Fibroblast of mammary gland (primary cell): ENCODE results near the gene NUP214.

Experiments
- DNase-seq: peaks from one replicate; pipeline ENCODE4 v3.0.0-alpha.2; 2010; ENCODE audit warnings: low read depth
- H3K4me3 ChIP-seq: 2 replicates; pipeline ENCODE4 v1.5.1; 2011; ENCODE audit warnings: low read depth, mild to moderate bottlenecking, low read length, moderate library complexity; ENCODE audit not compliant: control insufficient read depth
- TF ChIP-seq, protein P1 (sequence below): conservative IDR thresholded peaks from 2 replicates; pipeline ENCODE4 v1.5.1; 2011; ENCODE audit warnings: low read depth, low read length, inconsistent platforms; ENCODE audit not compliant: control insufficient read depth, insufficient read depth

The NUP214 gene

GRCh38 chr9:131228988-131229387 lies 103.6 kb downstream of the NUP214 start:
- TF ChIP-seq, protein P1, sequence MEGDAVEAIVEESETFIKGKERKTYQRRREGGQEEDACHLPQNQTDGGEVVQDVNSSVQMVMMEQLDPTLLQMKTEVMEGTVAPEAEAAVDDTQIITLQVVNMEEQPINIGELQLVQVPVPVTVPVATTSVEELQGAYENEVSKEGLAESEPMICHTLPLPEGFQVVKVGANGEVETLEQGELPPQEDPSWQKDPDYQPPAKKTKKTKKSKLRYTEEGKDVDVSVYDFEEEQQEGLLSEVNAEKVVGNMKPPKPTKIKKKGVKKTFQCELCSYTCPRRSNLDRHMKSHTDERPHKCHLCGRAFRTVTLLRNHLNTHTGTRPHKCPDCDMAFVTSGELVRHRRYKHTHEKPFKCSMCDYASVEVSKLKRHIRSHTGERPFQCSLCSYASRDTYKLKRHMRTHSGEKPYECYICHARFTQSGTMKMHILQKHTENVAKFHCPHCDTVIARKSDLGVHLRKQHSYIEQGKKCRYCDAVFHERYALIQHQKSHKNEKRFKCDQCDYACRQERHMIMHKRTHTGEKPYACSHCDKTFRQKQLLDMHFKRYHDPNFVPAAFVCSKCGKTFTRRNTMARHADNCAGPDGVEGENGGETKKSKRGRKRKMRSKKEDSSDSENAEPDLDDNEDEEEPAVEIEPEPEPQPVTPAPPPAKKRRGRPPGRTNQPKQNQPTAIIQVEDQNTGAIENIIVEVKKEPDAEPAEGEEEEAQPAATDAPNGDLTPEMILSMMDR = no peak
- H3K4me3 ChIP-seq = no peak overlapping the region
- DNase-seq = no peak

GRCh38 chr9:131233556-131233955 lies 108.2 kb downstream of the NUP214 start:
- no peak overlapping the region for H3K4me3 ChIP-seq
- DNase-seq = no peak
- TF ChIP-seq, protein P1 = no peak

GRCh38 chr9:131233995-131234394 lies 108.6 kb downstream of the NUP214 start:
- DNase-seq = no peak
- TF ChIP-seq, protein P1 = no peak
- no peak overlapping the region for H3K4me3 ChIP-seq

- TF ChIP-seq, protein P1 = no peak
- no peak for DNase-seq
- no peak overlapping the region for H3K4me3 ChIP-seq
Measured at GRCh38 chr9:131234799-131235479, 109.6 kb downstream of the NUP214 start.

DNA sequence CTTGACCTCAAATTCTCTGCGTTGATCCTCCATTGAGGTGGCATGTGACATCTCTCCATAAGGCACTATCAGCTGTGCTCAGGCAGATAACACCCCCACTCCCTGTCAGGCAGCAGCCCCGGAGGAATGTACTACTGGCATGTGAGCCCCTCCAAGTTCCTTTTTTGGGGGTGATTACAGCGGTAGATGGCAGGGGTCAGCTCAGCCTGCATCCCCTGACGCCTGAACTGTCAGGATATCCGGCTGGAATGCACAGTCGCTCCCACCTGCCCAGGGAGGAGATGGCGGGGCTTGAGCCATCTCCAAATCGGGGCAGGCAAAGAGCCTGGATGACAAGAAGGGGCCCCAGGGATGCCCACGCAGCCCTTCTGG lies 110.1 kb downstream of the NUP214 start:
- TF ChIP-seq, protein P1 = no peak
- DNase-seq = no peak
- no peak overlapping the region for H3K4me3 ChIP-seq

DNA sequence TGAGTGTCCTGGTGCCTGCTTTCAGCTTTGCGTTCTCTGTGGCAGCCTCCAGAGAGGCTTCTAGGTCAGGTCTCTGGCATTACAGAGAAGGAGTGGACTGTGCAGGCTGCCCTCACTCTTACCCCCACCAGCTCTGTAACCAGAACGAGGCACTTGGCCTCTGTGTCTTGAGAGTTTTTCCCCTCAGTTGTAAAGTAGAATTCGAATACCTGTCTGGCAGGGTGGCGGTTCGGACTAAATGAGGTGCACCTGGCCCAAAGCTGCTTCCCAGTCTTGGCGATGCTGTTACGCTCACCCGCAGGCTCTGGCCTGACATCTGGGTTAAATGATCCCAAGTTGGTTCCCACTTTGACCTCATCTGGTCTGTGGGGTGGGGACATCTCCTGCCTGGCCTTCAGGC lies 110.8 kb downstream of the NUP214 start:
- H3K4me3 ChIP-seq = no peak overlapping the region
- no peak for DNase-seq
- TF ChIP-seq, protein P1 = no peak

DNA sequence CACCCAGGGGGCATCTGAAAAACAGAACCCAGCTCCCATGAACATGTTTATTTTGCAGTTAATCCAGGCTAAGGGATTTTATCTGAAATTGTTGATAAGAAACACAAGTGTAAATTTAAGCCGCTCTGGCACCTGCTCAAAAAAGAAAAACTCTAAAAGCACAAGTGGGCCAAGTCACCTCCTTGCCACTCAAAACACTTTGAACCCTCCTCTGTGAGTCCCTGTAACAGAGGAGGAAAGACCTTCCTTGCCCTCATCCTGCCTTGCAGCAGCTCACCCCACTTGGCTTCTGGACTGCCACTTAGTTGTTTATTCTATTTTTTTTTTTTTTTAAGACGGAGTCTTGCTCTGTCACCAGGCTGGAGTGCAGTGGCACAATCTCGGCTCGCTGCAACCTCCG lies 111.4 kb downstream of the NUP214 start:
- H3K4me3 ChIP-seq = no peak overlapping the region
- no peak for DNase-seq
- TF ChIP-seq, protein P1 = no peak
